NCI-H2107 treated with DMSO at 0.1 percent for 48 hours (cell line): ENCODE measurements around the gene FOXRED1.
"Not testable (repeated sequence)": the region's sequence is repeated elsewhere in the genome, so short reads cannot be mapped to it uniquely, and the experiment has no call there.

ENCODE experiments used
- DNase-seq: peaks from one replicate; lab custom pipeline; 2025; ENCODE audit not compliant: unreplicated experiment; lab: John Stamatoyannopoulos, UW

FOXRED1 gene

GRCh38 chr11:126268361-126268707 lies 620 bp upstream of the FOXRED1 start:
- DNase-seq: no peak

- DNase-seq: no peak
Measured at GRCh38 chr11:126277322-126277721, 8.4 kb downstream of the FOXRED1 start.

GRCh38 chr11:126277780-126278179 lies 8.8 kb downstream of the FOXRED1 start:
- no peak for DNase-seq

- DNase-seq: no peak
Measured at GRCh38 chr11:126279191-126279590, 10.2 kb downstream of the FOXRED1 start.

- DNase-seq: no peak
Measured at GRCh38 chr11:126280595-126280994, 11.6 kb downstream of the FOXRED1 start.

GRCh38 chr11:126281245-126281644 lies 12.3 kb downstream of the FOXRED1 start:
- DNase-seq: no peak

GRCh38 chr11:126281666-126282175 lies 12.8 kb downstream of the FOXRED1 start:
- DNase-seq: no peak

GRCh38 chr11:126282361-126282735 lies 13.4 kb downstream of the FOXRED1 start:
- no peak for DNase-seq

- peak; percentile 19 for DNase-seq
Measured at GRCh38 chr11:126282736-126283591, 14.0 kb downstream of the FOXRED1 start, which contains the start of gene TIRAP. Gene TIRAP, plus strand, starts transcription at chr11:126283093. Its CDS starts 7,802 bp downstream, at chr11:126290895.

GRCh38 chr11:126284829-126285228 lies 15.9 kb downstream of the FOXRED1 start:
- DNase-seq: peak; percentile 41

GRCh38 chr11:126288237-126288636 lies 19.3 kb downstream of the FOXRED1 start:
- no peak for DNase-seq

GRCh38 chr11:126290887-126291286 lies 21.9 kb downstream of the FOXRED1 start:
- DNase-seq: no peak

GRCh38 chr11:126293726-126294125 lies 24.8 kb downstream of the FOXRED1 start:
- DNase-seq: no peak

GRCh38 chr11:126297004-126297403 lies 28.1 kb downstream of the FOXRED1 start:
- no peak for DNase-seq

- DNase-seq: peak; percentile 54
Measured at GRCh38 chr11:126303623-126304456, 34.9 kb downstream of the FOXRED1 start, which contains the start of gene DCPS. Gene DCPS, plus strand, starts transcription at chr11:126304060. Its CDS starts 21 bp downstream, at chr11:126304081.

- DNase-seq: no peak
Measured at GRCh38 chr11:126304457-126305075, 35.6 kb downstream of the FOXRED1 start.

GRCh38 chr11:126305699-126306098 lies 36.7 kb downstream of the FOXRED1 start:
- no peak for DNase-seq

GRCh38 chr11:126307706-126308105 lies 38.8 kb downstream of the FOXRED1 start:
- no peak for DNase-seq

GRCh38 chr11:126308271-126308671 lies 39.3 kb downstream of the FOXRED1 start:
- no peak for DNase-seq

GRCh38 chr11:126308771-126309170 lies 39.8 kb downstream of the FOXRED1 start:
- DNase-seq: not testable (repeated sequence)
